ENCODE data around the gene RHOBTB1.

- TF ChIP-seq POLR2A (IDR thresholded peaks at IDR 0.05): no peak
- TF ChIP-seq POLR2AphosphoS5 (IDR thresholded peaks at IDR 0.05): no peak
- TF ChIP-seq CTCF (IDR thresholded peaks at IDR 0.05): no peak
- TF ChIP-seq EP300 (IDR thresholded peaks at IDR 0.05): no peak
Observed at GRCh38 chr10:60878224-60878623, 65.8 kb downstream of the RHOBTB1 start.
